Gastroesophageal sphincter (tissue), 3 donors: ENCODE results near the gene MYZAP.

Source experiments
- EP300 ChIP-seq: sonication (generic); formaldehyde crosslinking; IDR thresholded peaks from one replicate; pipeline ENCODE4 v1.6.1; 2017; ENCODE audit warnings: antibody characterized with exemption, mild to moderate bottlenecking
- POLR2A ChIP-seq, 2 donors: fragments of 450-650 bp; IDR thresholded peaks; one replicate each; pipeline ENCODE4 v1.6.1; 2017; ENCODE audit warnings: antibody characterized with exemption in 2 of 2, mild to moderate bottlenecking in 2 of 2, moderate library complexity in 1 of 2
- POLR2AphosphoS5 ChIP-seq: sonication (generic); formaldehyde crosslinking; IDR thresholded peaks from one replicate; pipeline ENCODE4 v1.6.1; 2017; ENCODE audit warnings: antibody characterized with exemption
- TF ChIP-seq, protein P1 (sequence below), 4 experiments: fragments of 200-600 bp in 2 of 4; fragments of 450-650 bp in 2 of 4; sonication (generic) in 1 of 4; IDR thresholded peaks; one replicate each; pipeline ENCODE4 v1.5.1; 2017 to 2019; ENCODE audit warnings: antibody characterized with exemption in 4 of 4, mild to moderate bottlenecking in 2 of 4, moderate library complexity in 2 of 4

DNA sequence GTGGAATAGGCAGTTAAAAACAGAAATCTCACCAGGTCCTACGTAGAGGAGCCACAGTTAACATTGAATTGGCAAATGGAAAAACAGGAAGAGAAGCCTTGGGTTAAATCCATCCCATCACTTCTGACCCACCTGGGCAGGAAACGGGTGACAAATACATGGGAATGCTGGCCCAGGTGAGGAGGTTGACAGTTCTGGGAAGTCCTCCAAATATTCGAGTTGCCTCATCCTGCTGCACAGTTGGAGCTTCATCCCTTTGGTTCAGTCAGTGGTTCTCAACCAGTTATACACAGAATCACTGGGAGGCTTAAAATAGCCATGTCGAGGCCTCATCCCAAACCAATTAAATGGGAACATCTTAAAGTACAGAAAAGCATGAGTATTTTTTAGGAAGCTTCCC, 5.3 kb downstream of the MYZAP start:
- TF ChIP-seq POLR2A (IDR thresholded peaks at IDR 0.05) (no peak), EP300 (no peak), POLR2AphosphoS5 (peak; percentile 42)
- TF ChIP-seq, protein P1, sequence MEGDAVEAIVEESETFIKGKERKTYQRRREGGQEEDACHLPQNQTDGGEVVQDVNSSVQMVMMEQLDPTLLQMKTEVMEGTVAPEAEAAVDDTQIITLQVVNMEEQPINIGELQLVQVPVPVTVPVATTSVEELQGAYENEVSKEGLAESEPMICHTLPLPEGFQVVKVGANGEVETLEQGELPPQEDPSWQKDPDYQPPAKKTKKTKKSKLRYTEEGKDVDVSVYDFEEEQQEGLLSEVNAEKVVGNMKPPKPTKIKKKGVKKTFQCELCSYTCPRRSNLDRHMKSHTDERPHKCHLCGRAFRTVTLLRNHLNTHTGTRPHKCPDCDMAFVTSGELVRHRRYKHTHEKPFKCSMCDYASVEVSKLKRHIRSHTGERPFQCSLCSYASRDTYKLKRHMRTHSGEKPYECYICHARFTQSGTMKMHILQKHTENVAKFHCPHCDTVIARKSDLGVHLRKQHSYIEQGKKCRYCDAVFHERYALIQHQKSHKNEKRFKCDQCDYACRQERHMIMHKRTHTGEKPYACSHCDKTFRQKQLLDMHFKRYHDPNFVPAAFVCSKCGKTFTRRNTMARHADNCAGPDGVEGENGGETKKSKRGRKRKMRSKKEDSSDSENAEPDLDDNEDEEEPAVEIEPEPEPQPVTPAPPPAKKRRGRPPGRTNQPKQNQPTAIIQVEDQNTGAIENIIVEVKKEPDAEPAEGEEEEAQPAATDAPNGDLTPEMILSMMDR (IDR thresholded peaks at IDR 0.05), result no peak
